Lower leg skin (tissue), 3 donors: ENCODE measurements around the gene NRSN1.

ENCODE experiments used
- CTCF ChIP-seq, 3 donors: fragments of 450-650 bp; IDR thresholded peaks; one replicate each; pipeline ENCODE4 v1.5.1; 2016; ENCODE audit warnings: antibody characterized with exemption in 3 of 3, mild to moderate bottlenecking in 3 of 3, moderate library complexity in 2 of 3
- POLR2A ChIP-seq, 2 donors: fragments of 450-650 bp; IDR thresholded peaks; one replicate each; pipeline ENCODE4 v1.6.1; 2016 to 2017; ENCODE audit warnings: antibody characterized with exemption in 2 of 2, mild to moderate bottlenecking in 1 of 2, moderate library complexity in 1 of 2

- TF ChIP-seq CTCF (IDR thresholded peaks at IDR 0.05) (no peak), POLR2A (IDR thresholded peaks at IDR 0.05) (no peak)
Observed at GRCh38 chr6:24149296-24149695, 23.3 kb downstream of the NRSN1 start.
